BJ (cell line): ENCODE measurements around the gene NEK9. TPM values are rescaled to one million over a fixed set of nuclear protein-coding genes. Genes with fewer than 3 reads are reported as not detected.

Experiments
- CTCF ChIA-PET: fragments of 350-600 bp; formaldehyde crosslinking; extraction: SDS; loops from one replicate; lab custom pipeline; 2021; ENCODE audit warnings: antibody characterized with exemption, inconsistent platforms; lab: Yijun Ruan, JAX
- POLR2A ChIA-PET: fragments of 300-600 bp; sonication (Branson Sonifier 250); formaldehyde crosslinking; extraction: SDS; loops from one replicate; lab custom pipeline; 2021; ENCODE audit warnings: antibody characterized with exemption; lab: Charles Lee
- DNase-seq: peaks from one replicate; pipeline ENCODE4 v3.0.0-alpha.2; 2011; ENCODE audit warnings: low read depth
- H3K27me3 ChIP-seq: 2 replicates; pipeline ENCODE4 v1.6.0; 2011; ENCODE audit warnings: low read length; ENCODE audit not compliant: control insufficient read depth, insufficient read depth
- H3K36me3 ChIP-seq: 2 replicates; pipeline ENCODE4 v1.5.1; 2011; ENCODE audit warnings: low read length; ENCODE audit not compliant: control insufficient read depth, insufficient read depth
- H3K4me3 ChIP-seq: 2 replicates; pipeline ENCODE4 v1.5.1; 2011; ENCODE audit warnings: low read depth, mild to moderate bottlenecking, control low read depth, low read length
- polyA plus RNA-seq: library from polyadenylated mRNA; depleted of rRNA; stranded (reverse); fragments of >200 nt; gene quantifications from 2 replicates; pipeline ENCODE4 v1.2.3, GENCODE V29; 2011
- TF ChIP-seq, protein P1 (sequence below): IDR thresholded peaks from 2 replicates; pipeline ENCODE4 v1.5.1; 2011; ENCODE audit warnings: low read depth, mild to moderate bottlenecking, control low read depth, inconsistent platforms, low read length, moderate library complexity; ENCODE audit not compliant: insufficient read depth

Gene NEK9
- polyA plus RNA-seq, 1 experiment = 38.1 TPM

DNA sequence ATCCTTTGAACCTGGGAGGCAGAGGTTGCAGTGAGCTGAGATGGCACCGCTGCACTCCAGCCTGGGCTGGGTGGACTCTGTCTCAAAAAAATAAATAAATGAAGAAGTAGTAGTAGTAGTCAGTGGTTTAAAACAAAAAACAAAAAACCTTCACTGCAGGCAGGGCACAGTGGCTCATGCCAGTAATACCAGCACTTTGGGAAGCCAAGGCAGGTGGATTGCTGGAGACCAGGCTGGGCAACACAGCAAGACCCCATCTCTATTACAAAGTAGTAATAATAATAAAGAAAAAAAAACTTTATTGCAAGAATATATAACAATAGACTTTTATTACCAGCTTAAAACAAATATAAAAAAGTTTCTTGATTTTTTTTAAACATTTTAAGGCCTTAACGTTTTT lies 13.8 kb upstream of the NEK9 start:
- CTCF ChIA-PET = interaction anchor here (1.1 to 4.8 kb wide), 6 partner anchors 9 to 163 kb away, joined by 3 to 51 read pairs (median 5); no protein-coding TSS in a partner anchor
- no peaks in the 10 kb centered on the region for H3K27me3 ChIP-seq
- TF ChIP-seq, protein P1, sequence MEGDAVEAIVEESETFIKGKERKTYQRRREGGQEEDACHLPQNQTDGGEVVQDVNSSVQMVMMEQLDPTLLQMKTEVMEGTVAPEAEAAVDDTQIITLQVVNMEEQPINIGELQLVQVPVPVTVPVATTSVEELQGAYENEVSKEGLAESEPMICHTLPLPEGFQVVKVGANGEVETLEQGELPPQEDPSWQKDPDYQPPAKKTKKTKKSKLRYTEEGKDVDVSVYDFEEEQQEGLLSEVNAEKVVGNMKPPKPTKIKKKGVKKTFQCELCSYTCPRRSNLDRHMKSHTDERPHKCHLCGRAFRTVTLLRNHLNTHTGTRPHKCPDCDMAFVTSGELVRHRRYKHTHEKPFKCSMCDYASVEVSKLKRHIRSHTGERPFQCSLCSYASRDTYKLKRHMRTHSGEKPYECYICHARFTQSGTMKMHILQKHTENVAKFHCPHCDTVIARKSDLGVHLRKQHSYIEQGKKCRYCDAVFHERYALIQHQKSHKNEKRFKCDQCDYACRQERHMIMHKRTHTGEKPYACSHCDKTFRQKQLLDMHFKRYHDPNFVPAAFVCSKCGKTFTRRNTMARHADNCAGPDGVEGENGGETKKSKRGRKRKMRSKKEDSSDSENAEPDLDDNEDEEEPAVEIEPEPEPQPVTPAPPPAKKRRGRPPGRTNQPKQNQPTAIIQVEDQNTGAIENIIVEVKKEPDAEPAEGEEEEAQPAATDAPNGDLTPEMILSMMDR = no peak
- no peaks in the 10 kb centered on the region for H3K36me3 ChIP-seq
- no peak overlapping the region for H3K4me3 ChIP-seq
- DNase-seq = no peak
- POLR2A ChIA-PET = no interaction called here

- CTCF ChIA-PET = interaction anchor here (0.6 to 5.5 kb wide), 4 partner anchors 158 to 348 kb away, joined by 3 to 53 read pairs (median 12); no protein-coding TSS in a partner anchor
- Histone ChIP-seq H3K4me3 (no peak overlapping the region), H3K36me3 (peaks cover 2% of the 10 kb centered on the region), H3K27me3 (no peaks in the 10 kb centered on the region)
- POLR2A ChIA-PET = interaction anchor here (0.6 kb wide), 1 partner anchor 159 kb away, joined by 4 read pairs; no protein-coding TSS in a partner anchor
- DNase-seq = no peak
- TF ChIP-seq, protein P1 = no peak
Measured at GRCh38 chr14:75139185-75139584, 12.3 kb upstream of the NEK9 start.

DNA sequence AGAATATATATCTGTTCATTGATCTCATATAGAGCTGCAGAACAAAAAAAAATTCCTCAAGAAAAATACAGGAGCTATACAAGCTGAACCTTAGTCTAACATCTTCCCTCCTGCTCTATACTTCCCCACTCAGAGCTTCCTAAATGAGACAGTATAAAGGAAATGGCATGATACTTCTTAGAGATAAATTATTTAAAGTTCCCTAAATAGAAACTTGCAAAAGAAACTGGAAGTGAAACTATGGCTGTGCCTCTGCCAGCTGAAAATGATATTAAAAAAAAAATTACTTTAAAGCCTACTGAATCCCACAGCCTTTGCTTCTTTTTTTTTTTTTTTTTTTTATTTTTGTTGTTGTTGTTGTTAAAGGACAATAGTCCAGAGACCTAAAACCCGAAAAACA lies 11.6 kb upstream of the NEK9 start:
- ChIA-PET CTCF (interaction anchor here (0.9 to 5.5 kb wide), 6 partner anchors 32 to 169 kb away, joined by 3 to 53 read pairs (median 4); no protein-coding TSS in a partner anchor), POLR2A (interaction anchor here (0.6 kb wide), 1 partner anchor 160 kb away, joined by 4 read pairs; no protein-coding TSS in a partner anchor)
- Histone ChIP-seq H3K27me3 (no peaks in the 10 kb centered on the region), H3K4me3 (no peak overlapping the region), H3K36me3 (peaks cover 2% of the 10 kb centered on the region)
- DNase-seq = no peak
- TF ChIP-seq, protein P1 = no peak

- Histone ChIP-seq H3K27me3 (no peaks in the 10 kb centered on the region), H3K36me3 (peaks cover 2% of the 10 kb centered on the region), H3K4me3 (no peak overlapping the region)
- ChIA-PET POLR2A (no interaction called here), CTCF (interaction anchor here (0.9 to 5.5 kb wide), 5 partner anchors 162 to 354 kb away, joined by 4 to 53 read pairs (median 4); no protein-coding TSS in a partner anchor)
- no peak for DNase-seq
- TF ChIP-seq, protein P1 = no peak
Measured at GRCh38 chr14:75134644-75135043, 7.8 kb upstream of the NEK9 start.

GRCh38 chr14:75133597-75133996 lies 6.7 kb upstream of the NEK9 start:
- Histone ChIP-seq H3K4me3 (no peak overlapping the region), H3K36me3 (peaks cover 2% of the 10 kb centered on the region), H3K27me3 (no peaks in the 10 kb centered on the region)
- DNase-seq = no peak
- CTCF ChIA-PET = interaction anchor here (0.9 to 5.5 kb wide), 3 partner anchors 163 to 171 kb away, joined by 4 to 53 read pairs (median 5); no protein-coding TSS in a partner anchor
- POLR2A ChIA-PET = no interaction called here
- TF ChIP-seq, protein P1 = no peak
